Fibroblast of the aortic adventitia (primary cell): ENCODE results near the gene ZNF536. TPM values are rescaled to one million over a fixed set of nuclear protein-coding genes. Genes with fewer than 3 reads are reported as not detected.

Experiments
- DNase-seq: peaks from one replicate; pipeline ENCODE4 v3.0.0-alpha.2; 2010; ENCODE audit warnings: low read depth
- H3K4me3 ChIP-seq: 2 replicates; pipeline ENCODE4 v1.5.1; 2011; ENCODE audit warnings: low read depth, mild to moderate bottlenecking, control low read depth, low read length, moderate library complexity
- CTCF ChIP-seq: IDR thresholded peaks from 2 replicates; pipeline ENCODE4 v1.5.1; 2011; ENCODE audit warnings: mild to moderate bottlenecking, low read length, control low read depth, inconsistent platforms; ENCODE audit not compliant: insufficient read depth
- total RNA-seq: library from RNA; depleted of rRNA; stranded (reverse); fragments of >200 nt; gene quantifications from 2 replicates; pipeline ENCODE4 v1.2.3, GENCODE V29; 2012; ENCODE audit warnings: low replicate concordance

Gene ZNF536
- total RNA-seq, 1 donor: 0.90 TPM

- no peak for TF ChIP-seq CTCF
Observed at GRCh38 chr19:30385666-30386065, 13.5 kb downstream of the ZNF536 start.

GRCh38 chr19:30386551-30387143, 14.5 kb downstream of the ZNF536 start:
- H3K4me3 ChIP-seq: no peak overlapping the region
- no peak for TF ChIP-seq CTCF
- DNase-seq: no peak

More at GRCh38 chr19:30385666-30386065, 13.5 kb downstream of the ZNF536 start:
- no peak for DNase-seq
- H3K4me3 ChIP-seq: no peak overlapping the region

GRCh38 chr19:30387311-30388115, 15.3 kb downstream of the ZNF536 start:
- H3K4me3 ChIP-seq: no peak overlapping the region
- DNase-seq: no peak
- no peak for TF ChIP-seq CTCF

- no peak for TF ChIP-seq CTCF
- H3K4me3 ChIP-seq: no peak overlapping the region
- no peak for DNase-seq
Observed at GRCh38 chr19:30388327-30388726, 16.1 kb downstream of the ZNF536 start.

- no peak for DNase-seq
- TF ChIP-seq CTCF: no peak
- H3K4me3 ChIP-seq: no peak overlapping the region
Observed at GRCh38 chr19:30388819-30389218, 16.6 kb downstream of the ZNF536 start.

GRCh38 chr19:30390356-30390988, 18.3 kb downstream of the ZNF536 start:
- TF ChIP-seq CTCF: no peak
- H3K4me3 ChIP-seq: no peak overlapping the region
- no peak for DNase-seq
